Type B pancreatic cell (in vitro differentiated cells): ENCODE measurements around the gene TBL3. TPM values are rescaled to one million over a fixed set of nuclear protein-coding genes. Genes with fewer than 3 reads are reported as not detected.

ENCODE experiments used
- DNase-seq: peaks from one replicate; pipeline ENCODE4 v3.0.0; 2021; ENCODE audit warnings: mixed read lengths; ENCODE audit not compliant: unreplicated experiment; ENCODE audit errors: extremely low spot score
- H3K27ac Mint-ChIP-seq: 2 replicates; pipeline ENCODE4 v1.8.0; 2021; ENCODE audit warnings: mild to moderate bottlenecking, mixed read lengths
- H3K27me3 Mint-ChIP-seq: 2 replicates; pipeline ENCODE4 v1.8.0; 2021; ENCODE audit warnings: mixed read lengths
- H3K36me3 Mint-ChIP-seq: 2 replicates; pipeline ENCODE4 v1.8.0; 2021; ENCODE audit warnings: mixed read lengths
- H3K4me1 Mint-ChIP-seq: one replicate; pipeline ENCODE4 v1.8.0; 2021; ENCODE audit warnings: mixed read lengths; ENCODE audit not compliant: unreplicated experiment
- H3K4me3 Mint-ChIP-seq: 2 replicates; pipeline ENCODE4 v1.8.0; 2021; ENCODE audit warnings: mild to moderate bottlenecking, mixed read lengths
- H3K9me3 Mint-ChIP-seq: 2 replicates; pipeline ENCODE4 v1.8.0; 2021; ENCODE audit warnings: mixed read lengths
- CTCF ChIP-seq: fragments of 200-600 bp; sonication (generic); conservative IDR thresholded peaks from 2 replicates; pipeline ENCODE4 v1.5.0; 2021; ENCODE audit warnings: antibody characterized with exemption, mild to moderate bottlenecking
- total RNA-seq: library from RNA; stranded (reverse); gene quantifications from 2 replicates; pipeline ENCODE4 v1.2.1, GENCODE V29; 2021; ENCODE audit warnings: low replicate concordance

TBL3 gene
- total RNA-seq, 1 donor from 2014 or later = 37.0 TPM

GRCh38 chr16:1965396-1966001 is 6.4 kb upstream of the TBL3 start:
- no peak for TF ChIP-seq CTCF
- Mint-ChIP-seq H3K4me3 (peak overlapping the region; percentile 94), H3K27ac (peak overlapping the region; percentile 96), H3K36me3 (peaks cover 13% of the 10 kb centered on the region), H3K27me3 (no peaks in the 10 kb centered on the region), H3K4me1 (peaks cover 22% of the 10 kb centered on the region), H3K9me3 (no peaks in the 10 kb centered on the region)
- no peak for DNase-seq

- no peaks in the 10 kb centered on the region for H3K27me3 Mint-ChIP-seq
- TF ChIP-seq CTCF = no peak
- H3K9me3 Mint-ChIP-seq = no peaks in the 10 kb centered on the region
- peak within 1 kb of the TSS; percentile 94 for H3K4me3 Mint-ChIP-seq
- H3K36me3 Mint-ChIP-seq = peaks cover 8% of the 10 kb centered on the region
- peaks cover 20% of the 10 kb centered on the region for H3K4me1 Mint-ChIP-seq
- H3K27ac Mint-ChIP-seq = peak within 1 kb of the TSS; percentile 96
- no peak for DNase-seq
Measured at GRCh38 chr16:1966460-1966859, 5.4 kb upstream of the TBL3 start, which contains the start of gene RNF151. Gene RNF151, plus strand, starts transcription at chr16:1966856. Its CDS starts 26 bp downstream, at chr16:1966882.

- Mint-ChIP-seq H3K4me1 (peaks cover 29% of the 10 kb centered on the region), H3K4me3 (peak overlapping the region; percentile 66), H3K9me3 (no peaks in the 10 kb centered on the region), H3K27ac (no peak overlapping the region), H3K27me3 (no peaks in the 10 kb centered on the region), H3K36me3 (peaks cover 8% of the 10 kb centered on the region)
- DNase-seq = no peak
- TF ChIP-seq CTCF = no peak
Measured at GRCh38 chr16:1968146-1968953, 3.5 kb upstream of the TBL3 start.

GRCh38 chr16:1972490-1972877 is 631 bp downstream of the TBL3 start:
- no peaks in the 10 kb centered on the region for H3K36me3 Mint-ChIP-seq
- no peaks in the 10 kb centered on the region for H3K9me3 Mint-ChIP-seq
- no peak for DNase-seq
- peak overlapping the region; percentile 95 for H3K27ac Mint-ChIP-seq
- H3K27me3 Mint-ChIP-seq = no peaks in the 10 kb centered on the region
- TF ChIP-seq CTCF = no peak
- peak overlapping the region; percentile 94 for H3K4me3 Mint-ChIP-seq
- peaks cover 16% of the 10 kb centered on the region for H3K4me1 Mint-ChIP-seq

- DNase-seq = no peak
- no peak for TF ChIP-seq CTCF
- Mint-ChIP-seq H3K27ac (no peak overlapping the region), H3K4me1 (peaks cover 16% of the 10 kb centered on the region), H3K9me3 (no peaks in the 10 kb centered on the region), H3K27me3 (no peaks in the 10 kb centered on the region), H3K4me3 (no peak overlapping the region), H3K36me3 (no peaks in the 10 kb centered on the region)
Measured at GRCh38 chr16:1973461-1974156, 1.8 kb downstream of the TBL3 start.
